DOHH2 (cell line): Measurements from ENCODE around the gene ZBTB7C.

Experiments
- H3F3A ChIP-seq: fragments of 200-600 bp; sonication (generic), shearing (Covaris generic); 2 replicates; pipeline ENCODE4 v1.6.0; 2016; ENCODE audit warnings: antibody characterized with exemption, mild to moderate bottlenecking; ENCODE audit not compliant: control insufficient read depth, insufficient read depth
- H3K27ac ChIP-seq: fragments of 200-600 bp; sonication (generic); 2 replicates; pipeline ENCODE4 v1.5.1; 2014; ENCODE audit warnings: low read depth, mild to moderate bottlenecking, low read length, moderate library complexity
- H3K27me3 ChIP-seq: fragments of 200-600 bp; sonication (generic); 2 replicates; pipeline ENCODE4 v1.6.1; 2014; ENCODE audit warnings: mild to moderate bottlenecking, low read length, mixed read lengths; ENCODE audit not compliant: control insufficient read depth
- H3K36me3 ChIP-seq: fragments of 200-600 bp; sonication (generic); 2 replicates; pipeline ENCODE4 v1.6.1; 2014; ENCODE audit warnings: mild to moderate bottlenecking, low read length, moderate library complexity, mixed read lengths; ENCODE audit not compliant: control insufficient read depth
- H3K4me1 ChIP-seq: fragments of 200-600 bp; sonication (generic); 2 replicates; pipeline ENCODE4 v1.6.1; 2014; ENCODE audit warnings: mild to moderate bottlenecking, low read length, mixed read lengths; ENCODE audit not compliant: control insufficient read depth
- H3K4me2 ChIP-seq: fragments of 200-600 bp; sonication (generic); 2 replicates; pipeline ENCODE4 v1.6.0; 2014; ENCODE audit warnings: mild to moderate bottlenecking, low read length, moderate library complexity
- H3K4me3 ChIP-seq: fragments of 200-600 bp; sonication (generic); 2 replicates; pipeline ENCODE4 v1.5.1; 2014; ENCODE audit warnings: mild to moderate bottlenecking, low read length, mixed read lengths
- H3K79me2 ChIP-seq: fragments of 200-600 bp; sonication (generic); 2 replicates; pipeline ENCODE4 v1.6.1; 2014; ENCODE audit warnings: mild to moderate bottlenecking, low read length, mixed read lengths; ENCODE audit not compliant: control insufficient read depth
- H3K9me2 ChIP-seq: fragments of 200-600 bp; sonication (generic); replicated peaks from 2 replicates; pipeline ENCODE4 v1.6.1; 2014; ENCODE audit warnings: mild to moderate bottlenecking, low read length, mixed read lengths; ENCODE audit not compliant: control insufficient read depth
- H3K9me3 ChIP-seq: fragments of 200-600 bp; sonication (generic); 2 replicates; pipeline ENCODE4 v1.6.1; 2014; ENCODE audit warnings: antibody characterized with exemption, low read length, mixed read lengths; ENCODE audit not compliant: control insufficient read depth, insufficient read depth
- H4K20me1 ChIP-seq: fragments of 200-600 bp; sonication (generic); 2 replicates; pipeline ENCODE4 v1.6.0; 2014; ENCODE audit warnings: low read depth, mild to moderate bottlenecking, antibody characterized with exemption, low read length, moderate library complexity; ENCODE audit not compliant: control insufficient read depth, insufficient read depth
- EZH2phosphoT487 ChIP-seq: fragments of 200-600 bp; sonication (generic); IDR thresholded peaks from 2 replicates; pipeline ENCODE4 v1.6.1; 2017; ENCODE audit warnings: borderline replicate concordance, mild to moderate bottlenecking, antibody characterized with exemption, low read length, moderate library complexity, mixed read lengths
- TF ChIP-seq, protein P1 (sequence below): fragments of 200-600 bp; sonication (generic); IDR thresholded peaks from one replicate; pipeline ENCODE4 v1.5.1; 2014; ENCODE audit warnings: antibody characterized with exemption, mild to moderate bottlenecking, low read depth, low read length; ENCODE audit not compliant: poor library complexity, severe bottlenecking

ZBTB7C gene

GRCh38 chr18:48337053-48337452 is 72.1 kb downstream of the ZBTB7C start:
- Histone ChIP-seq H3K4me3 (no peak overlapping the region), H3F3A (no peaks in the 10 kb centered on the region), H3K9me2 (no peaks in the 10 kb centered on the region), H3K4me2 (no peak overlapping the region), H3K27ac (no peak overlapping the region), H3K36me3 (no peaks in the 10 kb centered on the region), H3K9me3 (no peaks in the 10 kb centered on the region), H3K27me3 (peaks cover 7% of the 10 kb centered on the region; the same call in 1 of the 2 replicates), H3K4me1 (no peaks in the 10 kb centered on the region), H3K79me2 (no peaks in the 10 kb centered on the region), H4K20me1 (no peaks in the 10 kb centered on the region)
- no peak for TF ChIP-seq EZH2phosphoT487
- TF ChIP-seq, protein P1, sequence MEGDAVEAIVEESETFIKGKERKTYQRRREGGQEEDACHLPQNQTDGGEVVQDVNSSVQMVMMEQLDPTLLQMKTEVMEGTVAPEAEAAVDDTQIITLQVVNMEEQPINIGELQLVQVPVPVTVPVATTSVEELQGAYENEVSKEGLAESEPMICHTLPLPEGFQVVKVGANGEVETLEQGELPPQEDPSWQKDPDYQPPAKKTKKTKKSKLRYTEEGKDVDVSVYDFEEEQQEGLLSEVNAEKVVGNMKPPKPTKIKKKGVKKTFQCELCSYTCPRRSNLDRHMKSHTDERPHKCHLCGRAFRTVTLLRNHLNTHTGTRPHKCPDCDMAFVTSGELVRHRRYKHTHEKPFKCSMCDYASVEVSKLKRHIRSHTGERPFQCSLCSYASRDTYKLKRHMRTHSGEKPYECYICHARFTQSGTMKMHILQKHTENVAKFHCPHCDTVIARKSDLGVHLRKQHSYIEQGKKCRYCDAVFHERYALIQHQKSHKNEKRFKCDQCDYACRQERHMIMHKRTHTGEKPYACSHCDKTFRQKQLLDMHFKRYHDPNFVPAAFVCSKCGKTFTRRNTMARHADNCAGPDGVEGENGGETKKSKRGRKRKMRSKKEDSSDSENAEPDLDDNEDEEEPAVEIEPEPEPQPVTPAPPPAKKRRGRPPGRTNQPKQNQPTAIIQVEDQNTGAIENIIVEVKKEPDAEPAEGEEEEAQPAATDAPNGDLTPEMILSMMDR = no peak

DNA sequence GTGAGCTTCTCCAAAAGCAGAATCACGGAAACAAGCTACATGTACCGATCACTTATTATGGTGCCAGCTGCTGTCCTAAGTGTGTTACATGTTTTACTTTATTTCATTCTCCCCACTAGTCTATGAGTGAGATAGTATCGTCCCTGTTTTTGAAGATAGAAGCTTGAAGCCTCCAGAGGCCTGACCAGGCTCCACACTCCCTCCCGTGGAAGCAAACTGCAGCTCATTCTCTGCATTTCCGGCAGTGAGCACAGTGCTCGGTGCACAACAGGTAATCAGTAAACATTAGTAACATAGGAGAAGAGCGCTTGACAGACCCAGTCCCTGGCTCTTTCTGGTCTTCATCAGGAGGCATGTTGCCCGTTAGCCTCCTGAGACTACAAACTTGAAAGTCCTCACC is 72.9 kb downstream of the ZBTB7C start:
- no peaks in the 10 kb centered on the region for H3K9me2 ChIP-seq
- H3K79me2 ChIP-seq = no peaks in the 10 kb centered on the region
- H4K20me1 ChIP-seq = no peaks in the 10 kb centered on the region
- no peaks in the 10 kb centered on the region for H3K9me3 ChIP-seq
- TF ChIP-seq, protein P1 = no peak
- no peak for TF ChIP-seq EZH2phosphoT487
- H3K36me3 ChIP-seq = no peaks in the 10 kb centered on the region
- no peaks in the 10 kb centered on the region for H3F3A ChIP-seq
- no peak overlapping the region for H3K4me3 ChIP-seq
- H3K4me2 ChIP-seq = no peak overlapping the region
- no peak overlapping the region for H3K27ac ChIP-seq
- peaks cover 7% of the 10 kb centered on the region; the same call in 1 of the 2 replicates for H3K27me3 ChIP-seq
- H3K4me1 ChIP-seq = no peaks in the 10 kb centered on the region

GRCh38 chr18:48335829-48336228 is 73.4 kb downstream of the ZBTB7C start:
- Histone ChIP-seq H3K9me3 (no peaks in the 10 kb centered on the region), H3K9me2 (no peaks in the 10 kb centered on the region), H3F3A (no peaks in the 10 kb centered on the region), H3K27ac (no peak overlapping the region), H4K20me1 (no peaks in the 10 kb centered on the region), H3K27me3 (peaks cover 7% of the 10 kb centered on the region; the same call in 1 of the 2 replicates), H3K4me3 (no peak overlapping the region), H3K4me1 (no peaks in the 10 kb centered on the region), H3K4me2 (no peak overlapping the region), H3K36me3 (no peaks in the 10 kb centered on the region), H3K79me2 (no peaks in the 10 kb centered on the region)
- TF ChIP-seq, protein P1 = no peak
- no peak for TF ChIP-seq EZH2phosphoT487
